Osteoblast (primary cell): ENCODE data around the gene CCDC142. TPM values are rescaled to one million over a fixed set of nuclear protein-coding genes. Genes with fewer than 3 reads are reported as not detected.

Source experiments
- DNase-seq: peaks from one replicate; pipeline ENCODE4 v3.0.0; 2011; ENCODE audit warnings: low spot score, mixed read lengths; ENCODE audit not compliant: insufficient read length; ENCODE audit errors: missing footprints
- H2AFZ ChIP-seq: 2 replicates; pipeline ENCODE4 v1.6.0; 2011; ENCODE audit warnings: mild to moderate bottlenecking, low read length
- H3K27ac ChIP-seq: 2 replicates; pipeline ENCODE4 v1.5.1; 2011; ENCODE audit warnings: mild to moderate bottlenecking, low read depth, low read length, moderate library complexity
- H3K27me3 ChIP-seq: 2 replicates; pipeline ENCODE4 v1.6.0; 2012; ENCODE audit warnings: mild to moderate bottlenecking, control low read depth, inconsistent platforms, low read length, moderate library complexity; ENCODE audit not compliant: insufficient read depth
- H3K36me3 ChIP-seq: 2 replicates; pipeline ENCODE4 v1.5.1; 2011; ENCODE audit warnings: mild to moderate bottlenecking, low read length, control low read depth, moderate library complexity; ENCODE audit not compliant: insufficient read depth
- H3K4me1 ChIP-seq: 2 replicates; pipeline ENCODE4 v1.5.1; 2011; ENCODE audit warnings: mild to moderate bottlenecking, low read length, control low read depth, moderate library complexity; ENCODE audit not compliant: insufficient read depth
- H3K4me2 ChIP-seq: 2 replicates; pipeline ENCODE4 v1.6.0; 2011; ENCODE audit warnings: mild to moderate bottlenecking, low read length; ENCODE audit not compliant: insufficient read depth
- H3K4me3 ChIP-seq: fragments of 200-600 bp; sonication (generic); 3 replicates; pipeline ENCODE4 v1.5.1; 2012; ENCODE audit warnings: mild to moderate bottlenecking, low read length, inconsistent platforms; ENCODE audit not compliant: insufficient read depth
- H3K79me2 ChIP-seq: 2 replicates; pipeline ENCODE4 v1.6.0; 2012; ENCODE audit warnings: mild to moderate bottlenecking, low read length, control low read depth, inconsistent platforms; ENCODE audit not compliant: insufficient read depth
- H3K9me3 ChIP-seq: 2 replicates; pipeline ENCODE4 v1.5.1; 2011; ENCODE audit warnings: low read depth, low read length, control low read depth
- H4K20me1 ChIP-seq: 2 replicates; pipeline ENCODE4 v1.6.0; 2012; ENCODE audit warnings: mild to moderate bottlenecking, low read length, control low read depth; ENCODE audit not compliant: insufficient read depth
- total RNA-seq: library from RNA; depleted of rRNA; stranded (reverse); fragments of >200 nt; gene quantifications from 2 replicates; pipeline ENCODE4 v1.2.3, GENCODE V29; 2012
- TF ChIP-seq, protein P1 (sequence below): IDR thresholded peaks from 2 replicates; pipeline ENCODE4 v1.5.1; 2011; ENCODE audit warnings: mild to moderate bottlenecking, low read depth, low read length, moderate library complexity; ENCODE audit errors: extremely low read depth

Gene CCDC142
- total RNA-seq, 1 donor = 32.6 TPM

DNA sequence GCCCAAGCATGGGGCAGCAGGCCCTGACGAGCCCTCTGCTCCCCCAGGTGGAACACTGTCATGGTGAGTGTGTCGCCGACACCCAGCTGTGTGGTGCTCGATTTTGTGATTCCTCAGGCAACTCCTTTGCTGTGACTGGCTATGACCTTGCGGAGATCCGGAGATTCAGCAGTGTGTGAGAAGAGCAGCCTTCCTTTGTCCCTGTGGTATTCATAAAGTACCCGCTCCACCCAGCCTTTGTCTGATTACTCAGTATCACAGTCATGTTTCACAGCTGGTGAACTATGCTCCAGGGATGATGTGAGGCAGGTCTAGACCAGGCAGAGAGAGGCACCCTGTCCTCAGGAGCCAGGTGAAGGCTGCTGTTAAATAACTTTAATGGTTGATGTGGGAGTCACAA is 57.3 kb downstream of the CCDC142 start:
- H3K79me2 ChIP-seq = no peaks in the 10 kb centered on the region
- no peak overlapping the region for H3K27ac ChIP-seq
- no peaks in the 10 kb centered on the region for H3K27me3 ChIP-seq
- H3K36me3 ChIP-seq = peaks cover 33% of the 10 kb centered on the region
- H4K20me1 ChIP-seq = peaks cover 3% of the 10 kb centered on the region
- no peak overlapping the region for H3K4me2 ChIP-seq
- TF ChIP-seq, protein P1, sequence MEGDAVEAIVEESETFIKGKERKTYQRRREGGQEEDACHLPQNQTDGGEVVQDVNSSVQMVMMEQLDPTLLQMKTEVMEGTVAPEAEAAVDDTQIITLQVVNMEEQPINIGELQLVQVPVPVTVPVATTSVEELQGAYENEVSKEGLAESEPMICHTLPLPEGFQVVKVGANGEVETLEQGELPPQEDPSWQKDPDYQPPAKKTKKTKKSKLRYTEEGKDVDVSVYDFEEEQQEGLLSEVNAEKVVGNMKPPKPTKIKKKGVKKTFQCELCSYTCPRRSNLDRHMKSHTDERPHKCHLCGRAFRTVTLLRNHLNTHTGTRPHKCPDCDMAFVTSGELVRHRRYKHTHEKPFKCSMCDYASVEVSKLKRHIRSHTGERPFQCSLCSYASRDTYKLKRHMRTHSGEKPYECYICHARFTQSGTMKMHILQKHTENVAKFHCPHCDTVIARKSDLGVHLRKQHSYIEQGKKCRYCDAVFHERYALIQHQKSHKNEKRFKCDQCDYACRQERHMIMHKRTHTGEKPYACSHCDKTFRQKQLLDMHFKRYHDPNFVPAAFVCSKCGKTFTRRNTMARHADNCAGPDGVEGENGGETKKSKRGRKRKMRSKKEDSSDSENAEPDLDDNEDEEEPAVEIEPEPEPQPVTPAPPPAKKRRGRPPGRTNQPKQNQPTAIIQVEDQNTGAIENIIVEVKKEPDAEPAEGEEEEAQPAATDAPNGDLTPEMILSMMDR = no peak
- H3K4me1 ChIP-seq = peaks cover 10% of the 10 kb centered on the region
- H2AFZ ChIP-seq = no peak overlapping the region
- no peak overlapping the region for H3K4me3 ChIP-seq
- no peaks in the 10 kb centered on the region for H3K9me3 ChIP-seq
- peak; percentile 92 for DNase-seq

DNA sequence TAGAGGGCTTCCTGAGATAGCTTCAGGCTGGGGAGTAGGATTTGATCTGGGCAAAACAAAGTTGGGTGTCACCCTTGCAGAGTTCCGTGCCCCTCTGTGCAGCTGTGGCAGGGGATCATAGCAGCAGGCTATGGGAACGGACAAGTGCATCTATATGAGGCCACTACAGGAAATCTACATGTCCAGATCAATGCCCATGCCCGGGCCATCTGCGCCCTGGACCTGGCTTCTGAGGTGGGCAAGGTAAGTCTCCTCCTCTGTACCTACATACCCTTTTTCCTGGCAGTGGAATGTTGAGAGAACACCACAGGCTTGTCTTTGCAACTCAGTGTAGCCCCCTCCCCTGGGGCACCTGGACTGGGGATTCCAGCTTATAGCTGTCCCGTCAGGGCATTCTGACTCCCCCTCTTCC is 57.8 kb downstream of the CCDC142 start:
- H3K27me3 ChIP-seq = no peaks in the 10 kb centered on the region
- H3K4me2 ChIP-seq = no peak overlapping the region

DNA sequence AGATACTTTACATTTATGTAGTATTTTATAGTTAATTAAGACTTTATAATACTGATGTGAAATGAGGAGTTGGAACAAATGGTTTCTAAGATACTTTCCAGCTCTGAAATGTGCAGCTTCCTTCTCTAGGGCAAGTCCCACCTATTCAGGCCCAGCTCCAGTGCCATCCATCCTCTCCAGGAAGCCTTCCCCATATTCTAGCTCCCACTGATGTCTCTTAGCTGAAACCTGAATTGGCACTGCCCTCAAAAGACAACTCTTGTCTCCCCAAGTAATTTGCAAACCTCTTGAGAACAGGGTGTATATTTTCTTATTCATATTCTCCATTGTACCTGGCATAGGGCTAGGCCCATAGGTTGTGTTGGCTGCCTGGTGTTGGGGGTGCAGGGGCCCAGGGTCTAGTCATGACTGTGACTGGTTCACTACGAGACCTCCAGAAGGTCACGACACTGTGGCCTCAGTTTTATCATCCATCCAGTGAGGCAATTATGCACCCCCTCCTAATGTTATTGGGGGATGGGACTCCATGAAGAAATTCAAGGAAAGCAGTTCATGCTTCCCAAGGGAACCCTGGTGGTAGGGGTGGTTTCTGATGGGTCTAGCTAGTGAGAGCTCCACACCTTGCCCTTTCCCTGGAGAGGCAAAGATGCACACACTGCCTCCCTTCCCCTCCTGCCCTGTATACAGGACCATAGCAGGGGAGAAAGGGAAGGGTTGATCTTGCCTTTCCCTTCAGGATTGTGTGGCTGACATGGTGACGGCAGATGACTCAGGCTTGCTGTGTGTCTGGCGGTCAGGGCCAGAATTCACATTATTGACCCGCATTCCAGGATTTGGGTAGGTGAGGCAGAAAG is 58.4 kb downstream of the CCDC142 start:
- Histone ChIP-seq H3K27me3 (no peaks in the 10 kb centered on the region), H3K9me3 (no peaks in the 10 kb centered on the region), H3K27ac (no peak overlapping the region), H3K36me3 (peaks cover 32% of the 10 kb centered on the region), H3K4me3 (no peak overlapping the region), H3K4me2 (no peak overlapping the region), H3K4me1 (peaks cover 10% of the 10 kb centered on the region), H4K20me1 (peaks cover 3% of the 10 kb centered on the region), H2AFZ (no peak overlapping the region), H3K79me2 (no peaks in the 10 kb centered on the region)
- DNase-seq = peak; percentile 85
- TF ChIP-seq, protein P1 = no peak

More for the DNA sequence above, 57.8 kb downstream of the CCDC142 start:
- Histone ChIP-seq H3K36me3 (peaks cover 33% of the 10 kb centered on the region), H3K4me1 (peaks cover 10% of the 10 kb centered on the region), H3K9me3 (no peaks in the 10 kb centered on the region), H4K20me1 (peaks cover 3% of the 10 kb centered on the region), H3K79me2 (no peaks in the 10 kb centered on the region), H3K4me3 (no peak overlapping the region), H2AFZ (no peak overlapping the region), H3K27ac (no peak overlapping the region)
- TF ChIP-seq, protein P1 = no peak
- peak; percentile 35 for DNase-seq

Other genes with a start within 250 kb of the CCDC142 start
- gene SLC4A5, start 139.6 kb downstream of the CCDC142 start, total RNA-seq = 0.36 and 2.7 TPM in 2 replicates
- 135 and 177 TPM in 2 replicates for gene DCTN1, start 102.7 kb downstream of the CCDC142 start, total RNA-seq
- 0.72 and 1.5 TPM in 2 replicates for gene C2orf81, start 61.4 kb downstream of the CCDC142 start, total RNA-seq
- 21.2 and 23.9 TPM in 2 replicates for gene WDR54, start 61.3 kb downstream of the CCDC142 start, total RNA-seq
- gene RTKN, start 41.1 kb downstream of the CCDC142 start, total RNA-seq = 14.1 and 16.2 TPM in 2 replicates
- 11.8 and 15.9 TPM in 2 replicates for gene INO80B, start 27.9 kb downstream of the CCDC142 start, total RNA-seq
- gene WBP1, start 24.6 kb downstream of the CCDC142 start, total RNA-seq = 35.5 and 35.7 TPM in 2 replicates
- 33.3 and 35.9 TPM in 2 replicates for gene MOGS, start 17.6 kb downstream of the CCDC142 start, total RNA-seq
- 18.0 and 23.5 TPM in 2 replicates for gene MRPL53, start 10.3 kb downstream of the CCDC142 start, total RNA-seq
- gene TTC31, start 83 bp upstream of the CCDC142 start, total RNA-seq = 17.0 and 18.3 TPM in 2 replicates
- gene LBX2, start 16.6 kb upstream of the CCDC142 start, total RNA-seq = 4.1 and 5.4 TPM in 2 replicates
- gene PCGF1, start 24.7 kb upstream of the CCDC142 start, total RNA-seq = 22.4 and 26.5 TPM in 2 replicates
- under 0.01 and 0.36 TPM in 2 replicates for gene TLX2, start 31.5 kb upstream of the CCDC142 start, total RNA-seq
- gene DQX1, start 43.2 kb upstream of the CCDC142 start, total RNA-seq = not detected in 2 replicates
- 82.9 and 86.3 TPM in 2 replicates for gene AUP1, start 46.7 kb upstream of the CCDC142 start, total RNA-seq
- 51.8 and 53.6 TPM in 2 replicates for gene HTRA2, start 46.9 kb upstream of the CCDC142 start, total RNA-seq
- gene LOXL3, start 70.9 kb upstream of the CCDC142 start, total RNA-seq = 64.8 and 97.4 TPM in 2 replicates
- gene DOK1, start 71.7 kb upstream of the CCDC142 start, total RNA-seq = 89.8 and 93.1 TPM in 2 replicates
- gene M1AP, start 165.3 kb upstream of the CCDC142 start, total RNA-seq = under 0.01 and 0.29 TPM in 2 replicates
- gene SEMA4F, start 171.2 kb upstream of the CCDC142 start, total RNA-seq = 7.2 and 7.7 TPM in 2 replicates